ENCODE data around the gene ABHD17A. TPM values are rescaled to one million over a fixed set of nuclear protein-coding genes. Genes with fewer than 3 reads are reported as not detected.

Gene ABHD17A
- total RNA-seq, 1 donor from 2014 or later = 76.4 TPM

DNA sequence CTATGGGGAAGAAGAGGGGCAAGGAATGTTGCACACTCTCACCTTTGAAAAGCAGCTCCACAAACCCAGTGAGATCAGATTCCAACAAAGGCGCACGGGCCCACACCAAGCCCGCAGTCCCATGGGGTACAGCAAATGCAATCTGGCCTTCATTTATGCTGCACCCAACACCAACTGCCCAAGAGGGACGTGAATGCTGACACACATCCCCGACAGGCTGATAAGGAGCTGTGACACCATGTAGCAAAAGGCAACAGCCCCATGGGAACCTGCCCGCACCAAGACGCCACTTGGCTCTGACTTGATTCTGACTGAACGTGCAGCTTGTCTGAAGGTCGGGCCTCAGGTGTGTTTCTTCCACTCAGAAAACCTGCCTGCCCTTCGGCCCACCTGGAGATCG lies 54.3 kb downstream of the ABHD17A start:
- H3K9me3 ChIP-seq = no peaks in the 10 kb centered on the region
- H3K4me3 ChIP-seq = no peak overlapping the region
- intact Hi-C loops (cut with DNase I) = no loop called here
- H3K4me1 ChIP-seq = peaks cover 22% of the 10 kb centered on the region
- no peak overlapping the region for H3K27ac ChIP-seq
- H3K36me3 ChIP-seq = peaks cover 37% of the 10 kb centered on the region
- DNase-seq (no peak), ATAC-seq (no peak)
- no peaks in the 10 kb centered on the region for H3K27me3 ChIP-seq (ENCODE audit: low read depth)
- TF ChIP-seq, protein P1, sequence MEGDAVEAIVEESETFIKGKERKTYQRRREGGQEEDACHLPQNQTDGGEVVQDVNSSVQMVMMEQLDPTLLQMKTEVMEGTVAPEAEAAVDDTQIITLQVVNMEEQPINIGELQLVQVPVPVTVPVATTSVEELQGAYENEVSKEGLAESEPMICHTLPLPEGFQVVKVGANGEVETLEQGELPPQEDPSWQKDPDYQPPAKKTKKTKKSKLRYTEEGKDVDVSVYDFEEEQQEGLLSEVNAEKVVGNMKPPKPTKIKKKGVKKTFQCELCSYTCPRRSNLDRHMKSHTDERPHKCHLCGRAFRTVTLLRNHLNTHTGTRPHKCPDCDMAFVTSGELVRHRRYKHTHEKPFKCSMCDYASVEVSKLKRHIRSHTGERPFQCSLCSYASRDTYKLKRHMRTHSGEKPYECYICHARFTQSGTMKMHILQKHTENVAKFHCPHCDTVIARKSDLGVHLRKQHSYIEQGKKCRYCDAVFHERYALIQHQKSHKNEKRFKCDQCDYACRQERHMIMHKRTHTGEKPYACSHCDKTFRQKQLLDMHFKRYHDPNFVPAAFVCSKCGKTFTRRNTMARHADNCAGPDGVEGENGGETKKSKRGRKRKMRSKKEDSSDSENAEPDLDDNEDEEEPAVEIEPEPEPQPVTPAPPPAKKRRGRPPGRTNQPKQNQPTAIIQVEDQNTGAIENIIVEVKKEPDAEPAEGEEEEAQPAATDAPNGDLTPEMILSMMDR (IDR thresholded peaks at IDR 0.05) = no peak

DNA sequence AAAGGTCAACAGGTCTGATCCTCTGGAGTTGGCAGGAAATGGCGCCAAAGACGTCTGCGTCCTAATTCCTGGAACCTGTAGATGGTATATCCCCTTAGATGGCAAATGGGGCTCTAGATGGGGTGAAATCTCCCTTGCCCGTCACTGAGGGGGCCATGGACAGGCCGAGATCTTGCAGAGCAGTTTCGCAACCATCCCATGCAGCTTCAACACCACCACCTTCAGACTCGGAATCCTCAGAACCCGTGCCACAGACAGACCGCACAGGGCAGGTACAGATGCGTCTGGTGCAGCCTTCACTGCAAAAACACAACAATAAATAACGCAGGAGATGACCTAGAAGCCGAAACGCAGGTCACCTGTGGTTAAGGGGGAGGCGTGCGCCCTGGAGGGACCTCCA lies 54.7 kb downstream of the ABHD17A start:
- no peak for DNase-seq
- intact Hi-C loops (cut with DNase I) = no loop called here
- no peak overlapping the region for H3K27ac ChIP-seq
- peaks cover 41% of the 10 kb centered on the region for H3K36me3 ChIP-seq
- TF ChIP-seq, protein P1 (IDR thresholded peaks at IDR 0.05) = no peak
- H3K9me3 ChIP-seq = no peaks in the 10 kb centered on the region
- no peak for ATAC-seq
- H3K4me3 ChIP-seq = no peak overlapping the region
- H3K4me1 ChIP-seq = peaks cover 22% of the 10 kb centered on the region
- no peaks in the 10 kb centered on the region for H3K27me3 ChIP-seq (ENCODE audit: low read depth)

DNA sequence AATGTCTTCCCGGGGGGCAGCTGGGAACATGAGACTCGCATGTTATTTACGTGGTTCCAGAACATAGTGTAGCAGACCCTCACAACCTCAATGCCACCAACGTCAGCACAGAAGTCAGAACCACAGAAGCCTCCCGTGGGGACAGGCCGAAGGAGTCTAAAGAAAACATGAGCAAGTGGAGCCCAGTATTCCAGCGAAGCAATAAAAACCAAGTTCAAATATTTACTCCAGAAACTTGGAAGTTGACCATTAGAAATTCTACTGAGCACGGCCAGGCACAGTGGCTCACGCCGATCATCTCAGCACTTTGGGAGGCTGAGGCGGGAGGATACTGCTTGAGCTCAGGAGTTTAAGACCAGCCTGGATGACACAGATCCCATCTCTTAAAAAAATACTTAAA lies 55.3 kb downstream of the ABHD17A start:
- H3K27ac ChIP-seq = no peak overlapping the region
- ATAC-seq (no peak), DNase-seq (no peak)
- TF ChIP-seq, protein P1 (IDR thresholded peaks at IDR 0.05) = no peak
- H3K4me3 ChIP-seq = no peak overlapping the region
- intact Hi-C loops (cut with DNase I) = no loop called here
- H3K9me3 ChIP-seq = no peaks in the 10 kb centered on the region
- H3K27me3 ChIP-seq (ENCODE audit: low read depth) = no peaks in the 10 kb centered on the region
- peaks cover 18% of the 10 kb centered on the region for H3K4me1 ChIP-seq
- H3K36me3 ChIP-seq = peaks cover 47% of the 10 kb centered on the region

DNA sequence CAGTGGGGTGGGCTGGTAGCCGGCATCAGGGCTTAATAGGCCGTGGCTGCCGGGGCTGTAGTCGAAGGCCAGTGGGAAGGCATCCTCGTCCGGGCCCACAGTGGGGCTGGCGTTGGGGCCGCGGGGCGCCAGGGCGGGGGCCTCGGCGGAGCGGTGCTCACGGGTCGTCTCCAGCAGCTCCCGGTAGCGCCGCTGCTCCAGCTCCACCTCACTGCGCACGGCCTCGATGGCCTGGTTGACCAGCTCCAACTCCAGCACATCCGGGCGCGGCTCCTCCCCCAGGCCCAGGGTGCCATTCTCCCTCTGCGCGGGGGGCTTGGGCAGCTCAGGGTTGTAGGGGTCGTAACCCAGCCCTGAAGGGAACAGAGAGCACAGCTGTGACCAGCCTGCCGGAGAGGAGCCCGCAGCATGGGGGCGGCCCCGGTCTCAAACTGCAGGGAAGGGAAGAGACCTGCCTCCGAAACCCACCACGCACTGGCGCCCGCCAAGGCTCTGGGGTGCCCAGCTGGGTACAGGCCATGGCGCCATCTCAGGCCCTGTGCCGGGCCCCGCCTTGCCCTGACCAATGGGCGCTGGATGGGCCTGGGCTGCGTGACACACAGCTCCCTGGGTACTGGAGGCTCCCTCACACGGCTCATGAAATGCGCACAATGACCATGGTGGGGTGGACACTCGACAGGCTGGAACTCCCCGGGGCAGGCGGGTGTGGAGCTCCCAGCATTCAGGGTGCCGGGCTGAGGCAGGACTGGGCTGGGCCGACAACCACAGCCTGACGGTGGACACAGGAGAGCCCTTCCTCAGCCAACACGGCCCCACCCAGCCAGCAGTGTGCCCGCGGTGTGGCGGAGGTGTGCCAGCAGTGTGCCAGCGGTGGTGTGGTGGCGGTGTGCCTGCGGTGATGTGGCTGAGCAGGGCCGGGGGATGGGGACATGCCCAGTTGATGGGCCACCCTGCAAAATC lies 56.7 kb downstream of the ABHD17A start:
- intact Hi-C loops (cut with DNase I) = no loop called here
- no peak for DNase-seq

DNA sequence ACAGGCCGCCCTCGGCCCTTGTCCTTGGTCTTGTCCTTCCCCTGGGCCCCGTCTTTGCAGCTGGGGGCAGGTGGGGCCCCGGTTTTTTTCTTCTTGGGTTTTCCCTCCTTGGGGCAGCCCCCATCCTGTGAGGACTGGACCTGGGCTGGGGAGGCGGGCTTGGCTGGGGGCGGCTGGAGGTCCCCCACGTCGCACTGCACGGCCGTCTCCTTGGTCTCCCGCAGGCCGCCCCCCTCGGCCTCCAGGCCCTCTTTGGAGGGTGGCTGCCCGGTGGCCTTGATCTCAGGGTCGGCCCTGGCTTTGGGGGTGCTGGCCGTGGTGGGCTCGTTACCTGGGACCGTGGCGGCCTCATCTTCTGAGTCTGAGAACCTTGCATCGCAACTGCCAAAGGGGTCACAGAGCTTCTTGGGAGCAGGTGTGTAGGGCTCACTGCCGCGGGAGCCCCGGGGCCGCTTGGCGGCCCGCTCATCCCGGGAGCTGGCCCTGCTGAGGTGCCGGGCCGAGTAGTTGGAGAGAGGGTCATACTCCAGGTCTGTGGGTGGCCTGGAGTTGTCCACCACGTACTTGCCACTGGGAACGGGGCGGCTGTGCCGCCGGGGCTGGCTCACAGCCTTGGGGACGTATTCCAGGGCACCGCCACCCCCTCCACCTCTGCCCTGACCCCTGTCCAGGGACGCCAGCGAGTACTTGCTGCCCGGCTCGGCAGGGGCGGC lies 57.6 kb downstream of the ABHD17A start:
- Histone ChIP-seq H3K4me3 (no peak overlapping the region), H3K27ac (no peak overlapping the region), H3K27me3 (ENCODE audit: low read depth) (no peaks in the 10 kb centered on the region), H3K36me3 (peaks cover 69% of the 10 kb centered on the region), H3K9me3 (no peaks in the 10 kb centered on the region), H3K4me1 (no peaks in the 10 kb centered on the region)
- no peak for ATAC-seq
- no peak for DNase-seq
- TF ChIP-seq, protein P1 (IDR thresholded peaks at IDR 0.05) = no peak
- intact Hi-C loops (cut with DNase I) = no loop called here

More for the DNA sequence above, 56.7 kb downstream of the ABHD17A start:
- H3K36me3 ChIP-seq = peaks cover 61% of the 10 kb centered on the region
- H3K27me3 ChIP-seq (ENCODE audit: low read depth) = no peaks in the 10 kb centered on the region
- ATAC-seq = no peak
- no peak overlapping the region for H3K4me3 ChIP-seq
- TF ChIP-seq, protein P1 (IDR thresholded peaks at IDR 0.05) = no peak
- H3K4me1 ChIP-seq = peaks cover 7% of the 10 kb centered on the region
- H3K27ac ChIP-seq = no peak overlapping the region
- H3K9me3 ChIP-seq = no peaks in the 10 kb centered on the region

Other genes starting within 250 kb of the ABHD17A start
- 44.5 TPM for gene TCF3, start 232.9 kb downstream of the ABHD17A start, total RNA-seq
- gene ONECUT3, start 132.0 kb downstream of the ABHD17A start, total RNA-seq = not detected
- gene ATP8B3, start 73.2 kb downstream of the ABHD17A start, total RNA-seq = 2.1 TPM
- 29.1 TPM for gene REXO1, start 37.0 kb downstream of the ABHD17A start, total RNA-seq
- 22.2 TPM for gene KLF16, start 21.9 kb downstream of the ABHD17A start, total RNA-seq
- gene ADAT3, start 19.9 kb upstream of the ABHD17A start, total RNA-seq = 6.2 TPM
- gene SCAMP4, start 19.9 kb upstream of the ABHD17A start, total RNA-seq = 65.0 TPM
- 55.4 TPM for gene CSNK1G2, start 55.7 kb upstream of the ABHD17A start, total RNA-seq
- gene BTBD2, start 130.2 kb upstream of the ABHD17A start, total RNA-seq = 62.0 TPM
- gene MKNK2, start 165.7 kb upstream of the ABHD17A start, total RNA-seq = 268 TPM
- 69.2 TPM for gene MOB3A, start 210.8 kb upstream of the ABHD17A start, total RNA-seq
- gene IZUMO4, start 211.4 kb upstream of the ABHD17A start, total RNA-seq = 7.4 TPM

Data from lower lobe of right lung (tissue), 2 donors.